Heart left ventricle (tissue), 16 donors: ENCODE measurements around the gene ATP23. TPM values are rescaled to one million over a fixed set of nuclear protein-coding genes. Genes with fewer than 3 reads are reported as not detected.

ENCODE experiments used
- ATAC-seq, 4 donors: fragments of 200-7000 bp; cut with Tn5 transposase; one replicate each; pipeline ENCODE4 v1.9.1; 2020 to 2022; ENCODE audit warnings: moderate library complexity in 4 of 4, mild to moderate bottlenecking in 3 of 4, moderate number of reproducible peaks in 1 of 4
- DNase-seq, 5 donors: peaks; one replicate each; pipeline ENCODE4 v3.0.0-alpha.2; 2020
- H3K27ac ChIP-seq, 12 donors: fragments of 200-600 bp; sonication (generic) in 4 of 12; one replicate each; pipeline versions ENCODE4 v1.5.0 to v1.8.0; 2016 to 2022; ENCODE audit warnings: mild to moderate bottlenecking in 2 of 12
- H3K27me3 ChIP-seq, 9 donors: fragments of 200-600 bp; sonication (generic) in 2 of 9; one replicate each; pipeline versions ENCODE4 v1.5.1 to v1.8.0; 2016 to 2022; ENCODE audit warnings: mild to moderate bottlenecking in 3 of 9
- H3K36me3 ChIP-seq, 9 donors: fragments of 200-600 bp; sonication (generic) in 2 of 9; one replicate each; pipeline versions ENCODE4 v1.5.0 to v1.8.0; 2018 to 2022; ENCODE audit warnings: mild to moderate bottlenecking in 2 of 9
- H3K4me1 ChIP-seq, 12 donors: fragments of 200-600 bp; sonication (generic) in 4 of 12; one replicate each; pipeline versions ENCODE4 v1.5.0 to v1.8.0; 2016 to 2022; ENCODE audit warnings: mild to moderate bottlenecking in 3 of 12
- H3K4me3 ChIP-seq, 12 donors: fragments of 200-600 bp; sonication (generic) in 4 of 12; one replicate each; pipeline versions ENCODE4 v1.5.0 to v1.8.0; 2017 to 2022; ENCODE audit warnings: mild to moderate bottlenecking in 9 of 12, moderate library complexity in 4 of 12
- H3K9me3 ChIP-seq, 12 donors: fragments of 200-600 bp; sonication (generic) in 4 of 12; one replicate each; pipeline versions ENCODE4 v1.5.0 to v1.8.0; 2016 to 2022; ENCODE audit warnings: mild to moderate bottlenecking in 1 of 12
- POLR2A ChIP-seq, 2 donors: fragments of 450-650 bp; IDR thresholded peaks; one replicate each; pipeline ENCODE4 v1.6.1; 2017; ENCODE audit warnings: antibody characterized with exemption in 2 of 2, mild to moderate bottlenecking in 2 of 2, moderate library complexity in 2 of 2
- WGBS, 4 donors: extraction: QIAGEN DNeasy Blood & Tissue Kit in 2 of 4; methylation state at CpG; one replicate each; pipeline versions ENCODE4 v1.1.5 to v1.1.7; 2013 to 2018; 5-methylcytosine and 5-hydroxymethylcytosine counted together
- intact Hi-C, 10 donors: fragments of 100-400 bp; cut with DNase I; formaldehyde crosslinking; loops; one replicate each; pipeline versions ENCODE4 v1.11.1 to v1.14.2; 2022
- polyA plus RNA-seq, 2 donors: library from polyadenylated mRNA; stranded (reverse); fragments of 200-250 nt; gene quantifications; one replicate each; pipeline ENCODE4 v1.2.3, GENCODE V29; 2013
- total RNA-seq, 9 donors: library from RNA; depleted of rRNA in 2 of 9; stranded (reverse); fragments of >200 nt in 2 of 9; fragmentation: NEBNext Ultra II Directional in 3 of 9; extraction: Animal tissue kit (Norgen Biotek cat#: 25700) in 3 of 9; gene quantifications; one replicate each; pipeline versions ENCODE4 v1.1.0 to v1.2.4, GENCODE V29; 2016 to 2023
- TF ChIP-seq, protein P1 (sequence below), 12 donors: fragments of 200-600 bp; sonication (generic) in 4 of 12; IDR thresholded peaks; one replicate each; pipeline versions ENCODE4 v1.5.0 to v1.8.0; 2018 to 2022; ENCODE audit warnings: antibody characterized with exemption in 12 of 12, mild to moderate bottlenecking in 5 of 12
- donor health status: ischemic (EF 13 %, LVEDD 7.1; RV severe dilation, severe dysfunction).
- donor health status: healthy with polysubstance abuse.
- donor health status: DM: no; HTN: yes; CAD: no.
- donor health status: DM: no; HTN: no; CAD: no.
- donor health status: ischemic (EF 25% LVEDD 6.9; RV normal size, moderate dysfunction).
- donor health status: ischemic (EF 25% LVEDD 5.7; RV mildly dilated, moderate dysfunction).
- donor health status: healthy.
- donor health status: DM: yes; HTN: yes; CAD: no.
- donor health status: ischemic (EF 35%, LVEDD 5.7; RV mildly dilated, moderate dysfunction).
- donor health status: nonischemic (EF 11% LVEDD 7.7; RV severe dilation, severe dysfunction).
- donor health status: DM: yes; HTN: yes; CAD: no.
- donor health status: PGD.
- donor health status: ischemic (EF 29% LVEDD 5.4; RV normal size, mild dysfunction).
- donor health status: nonischemic (EF 23%, LVEDD 6.1; RV moderate dilation, normal function).

ATP23 gene
- total and polyA plus RNA-seq, 11 donors, result 1.8 to 10.4 (median 6.1) TPM

DNA sequence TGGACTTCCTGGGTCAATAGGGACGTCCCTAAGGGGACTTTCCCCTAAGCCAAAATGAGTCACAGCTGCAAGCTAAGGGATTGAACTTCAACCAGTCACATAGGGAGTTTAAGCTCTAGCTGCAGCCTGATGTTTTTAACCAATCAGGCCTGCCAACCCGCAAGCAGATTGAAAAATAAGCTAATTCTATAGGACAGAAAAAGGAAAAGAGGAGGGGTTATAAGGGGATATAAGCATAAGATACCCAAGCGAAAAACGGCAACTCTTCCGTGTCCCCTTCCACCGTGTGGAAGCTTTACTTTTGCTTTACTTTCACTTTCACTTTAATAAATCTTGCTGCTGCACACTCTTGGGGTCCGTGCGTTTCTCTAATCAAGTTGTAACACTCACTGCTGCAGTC is 24.4 kb downstream of the ATP23 start:
- WGBS, 4 donors, result 86 to 93% (median 88%) methylated on average over 8 of the region's 8 CpGs
- ATAC-seq, result no peak
- intact Hi-C loops, result no loop called here
- Histone ChIP-seq H3K4me3 (no peak overlapping the region), H3K27me3 (no peaks in the 10 kb centered on the region), H3K9me3 (peaks cover 0 to 71% (median 6%) of the 10 kb centered on the region in 12 donors), H3K4me1 (no peaks in the 10 kb centered on the region), H3K27ac (no peak overlapping the region), H3K36me3 (no peaks in the 10 kb centered on the region)
- no peak for DNase-seq
- TF ChIP-seq, protein P1, sequence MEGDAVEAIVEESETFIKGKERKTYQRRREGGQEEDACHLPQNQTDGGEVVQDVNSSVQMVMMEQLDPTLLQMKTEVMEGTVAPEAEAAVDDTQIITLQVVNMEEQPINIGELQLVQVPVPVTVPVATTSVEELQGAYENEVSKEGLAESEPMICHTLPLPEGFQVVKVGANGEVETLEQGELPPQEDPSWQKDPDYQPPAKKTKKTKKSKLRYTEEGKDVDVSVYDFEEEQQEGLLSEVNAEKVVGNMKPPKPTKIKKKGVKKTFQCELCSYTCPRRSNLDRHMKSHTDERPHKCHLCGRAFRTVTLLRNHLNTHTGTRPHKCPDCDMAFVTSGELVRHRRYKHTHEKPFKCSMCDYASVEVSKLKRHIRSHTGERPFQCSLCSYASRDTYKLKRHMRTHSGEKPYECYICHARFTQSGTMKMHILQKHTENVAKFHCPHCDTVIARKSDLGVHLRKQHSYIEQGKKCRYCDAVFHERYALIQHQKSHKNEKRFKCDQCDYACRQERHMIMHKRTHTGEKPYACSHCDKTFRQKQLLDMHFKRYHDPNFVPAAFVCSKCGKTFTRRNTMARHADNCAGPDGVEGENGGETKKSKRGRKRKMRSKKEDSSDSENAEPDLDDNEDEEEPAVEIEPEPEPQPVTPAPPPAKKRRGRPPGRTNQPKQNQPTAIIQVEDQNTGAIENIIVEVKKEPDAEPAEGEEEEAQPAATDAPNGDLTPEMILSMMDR (IDR thresholded peaks at IDR 0.05), result no peak
- TF ChIP-seq POLR2A (IDR thresholded peaks at IDR 0.05), result no peak

DNA sequence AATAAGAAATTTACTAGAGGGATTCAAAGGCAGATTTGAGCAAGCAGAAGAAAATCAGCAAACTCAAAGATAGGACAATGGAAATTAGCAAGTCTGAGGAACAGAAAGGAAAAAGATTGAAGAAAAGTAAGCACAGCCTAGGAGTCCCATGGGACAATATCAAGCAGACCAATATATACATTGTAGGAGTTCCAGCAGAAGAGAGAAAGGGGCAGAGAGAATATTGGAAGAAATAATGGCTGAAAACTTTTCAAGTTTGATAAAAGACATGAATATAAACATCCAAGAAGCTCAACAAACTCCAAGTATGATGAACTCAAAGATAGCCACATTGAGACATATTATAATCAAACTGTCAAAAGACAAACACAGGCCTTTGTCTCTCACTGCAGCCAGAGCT is 25.2 kb downstream of the ATP23 start:
- no peaks in the 10 kb centered on the region for H3K27me3 ChIP-seq
- ATAC-seq (no peak), DNase-seq (no peak)
- no peak for TF ChIP-seq POLR2A (IDR thresholded peaks at IDR 0.05)
- TF ChIP-seq, protein P1 (IDR thresholded peaks at IDR 0.05), result no peak
- intact Hi-C loops, result no loop called here
- H3K4me3 ChIP-seq, result no peak overlapping the region
- no peak overlapping the region for H3K27ac ChIP-seq
- no peaks in the 10 kb centered on the region for H3K36me3 ChIP-seq
- no peaks in the 10 kb centered on the region for H3K4me1 ChIP-seq
- H3K9me3 ChIP-seq, result peaks cover 0 to 63% (median 5%) of the 10 kb centered on the region in 12 donors

DNA sequence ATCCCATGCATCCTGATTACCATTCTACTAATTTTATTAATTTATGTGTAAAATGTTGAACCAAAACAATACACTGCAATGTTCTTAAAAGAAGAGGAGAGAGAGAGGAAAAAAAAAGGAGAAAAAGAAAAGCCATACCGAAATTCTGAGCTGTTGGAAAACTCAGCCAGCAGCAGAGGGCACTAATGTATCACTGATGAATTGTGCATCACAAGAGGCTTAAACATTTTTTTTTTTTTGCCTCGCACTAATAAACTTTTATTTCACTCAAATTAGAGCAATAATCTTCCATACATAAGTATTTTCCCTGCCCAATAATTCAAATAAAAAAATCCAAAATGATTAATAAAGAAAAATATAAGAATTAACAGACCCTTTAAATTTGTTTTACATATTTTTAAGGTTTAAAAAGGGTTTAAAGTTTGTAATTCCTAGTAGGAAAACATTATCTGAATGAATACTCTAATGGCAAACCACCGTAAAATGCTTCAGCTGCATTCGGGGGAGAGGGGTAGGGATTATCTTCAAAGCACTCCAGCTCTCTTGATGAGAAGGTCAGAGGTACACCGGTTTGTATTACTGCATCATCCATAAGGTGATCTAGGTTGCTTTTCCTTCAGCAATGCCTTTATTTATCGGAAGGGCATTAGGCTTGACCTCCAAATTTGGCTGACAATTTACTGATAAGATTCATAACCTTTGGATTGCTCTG is 41.9 kb downstream of the ATP23 start:
- WGBS, 4 donors, result 25 to 33% (median 25%) methylated on average over 6 of the region's 6 CpGs
- intact Hi-C loops, result loop anchor here (2.0 to 10.0 kb wide), 15 partner anchors 121 to 1181 kb away; partner anchors contain the start of gene LRIG3 (in 1 of the 10)
- H3K27ac ChIP-seq, result no peak overlapping the region
- DNase-seq (peak in 2 of 5 donors; percentile 13 to 27), ATAC-seq (no peak)
- H3K4me1 ChIP-seq, result peaks cover 0 to 9% (median 4%) of the 10 kb centered on the region in 12 donors
- no peaks in the 10 kb centered on the region for H3K27me3 ChIP-seq
- H3K36me3 ChIP-seq, result no peaks in the 10 kb centered on the region
- peaks cover 0 to 5% (median 0%) of the 10 kb centered on the region in 12 donors for H3K9me3 ChIP-seq
- TF ChIP-seq POLR2A (IDR thresholded peaks at IDR 0.05), result no peak
- TF ChIP-seq, protein P1 (IDR thresholded peaks at IDR 0.05), result peak; percentile 45 to 81 (median 72)
- no peak overlapping the region for H3K4me3 ChIP-seq

DNA sequence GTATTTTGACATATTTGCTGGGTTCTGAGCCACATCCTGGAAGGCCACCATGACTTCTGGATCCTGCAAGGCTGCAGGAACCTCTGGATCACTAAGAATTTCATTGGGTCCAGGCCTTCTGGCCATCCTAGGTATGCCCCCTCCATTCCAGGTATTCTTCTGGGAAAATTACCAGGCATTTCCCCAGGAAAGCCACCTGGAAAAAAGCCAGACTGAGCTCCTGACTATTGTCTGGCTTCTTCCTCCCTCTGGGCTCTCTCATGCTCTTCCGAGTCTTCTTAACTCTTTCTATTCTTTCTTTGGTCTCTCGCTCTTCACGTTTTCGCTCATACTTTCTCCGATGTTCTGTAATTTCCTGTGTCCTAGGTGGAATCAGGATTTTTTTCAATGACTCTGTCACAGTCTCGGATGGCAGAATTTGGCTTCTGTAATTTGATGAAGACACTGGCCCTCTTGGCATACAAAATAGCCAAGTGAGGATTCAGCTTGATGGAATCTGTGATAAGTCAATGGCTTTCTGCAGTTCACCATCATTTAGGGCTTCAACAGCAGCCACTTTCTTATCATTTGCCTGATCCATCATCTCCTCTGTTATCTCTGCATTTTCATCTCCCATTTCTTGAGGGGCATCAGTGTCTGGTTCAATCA is 42.6 kb downstream of the ATP23 start:
- Histone ChIP-seq H3K27me3 (no peaks in the 10 kb centered on the region), H3K27ac (no peak overlapping the region), H3K4me1 (peaks cover 0 to 9% (median 4%) of the 10 kb centered on the region in 12 donors), H3K36me3 (no peaks in the 10 kb centered on the region), H3K4me3 (no peak overlapping the region), H3K9me3 (peaks cover 0 to 5% (median 0%) of the 10 kb centered on the region in 12 donors)
- ATAC-seq (no peak), DNase-seq (no peak)
- TF ChIP-seq, protein P1 (IDR thresholded peaks at IDR 0.05), result no peak
- TF ChIP-seq POLR2A (IDR thresholded peaks at IDR 0.05), result no peak
- WGBS, 4 donors, result 69 to 78% (median 75%) methylated on average over 6 of the region's 6 CpGs
- intact Hi-C loops, result loop anchor here (2.0 to 10.0 kb wide), 15 partner anchors 121 to 1181 kb away; partner anchors contain the start of gene LRIG3 (in 1 of the 10)
